Vagina (tissue), 2 donors: ENCODE results near the gene AKAP6. TPM values are rescaled to one million over a fixed set of nuclear protein-coding genes. Genes with fewer than 3 reads are reported as not detected.

Experiments used
- DNase-seq, 2 donors: peaks; one replicate each; pipeline ENCODE4 v3.0.0-alpha.2; 2017; ENCODE audit errors: extremely low spot score in 2 of 2
- H3K27ac ChIP-seq: fragments of 200-600 bp; sonication (generic); one replicate; pipeline ENCODE4 v1.5.1; 2019
- H3K27me3 ChIP-seq: fragments of 200-600 bp; sonication (generic); one replicate; pipeline ENCODE4 v1.5.1; 2019
- H3K36me3 ChIP-seq, 2 donors: fragments of 200-600 bp; sonication (generic); one replicate each; pipeline ENCODE4 v1.5.1; 2017 to 2019
- H3K4me1 ChIP-seq: fragments of 200-600 bp; sonication (generic); one replicate; pipeline ENCODE4 v1.5.1; 2019
- H3K4me3 ChIP-seq, 2 donors: fragments of 200-600 bp; sonication (generic); 1 replicate in 1 of 2; 2 replicates in 1 of 2; pipeline ENCODE4 v1.5.1; 2016 to 2019
- H3K9me3 ChIP-seq: fragments of 200-600 bp; sonication (generic); one replicate; pipeline ENCODE4 v1.5.1; 2019
- CTCF ChIP-seq, 3 experiments: fragments of 450-650 bp in 2 of 3; fragments of 200-600 bp in 1 of 3; sonication (generic) in 1 of 3; IDR thresholded peaks; one replicate each; pipeline ENCODE4 v1.5.1; 2017 to 2019; ENCODE audit warnings: antibody characterized with exemption in 3 of 3, mild to moderate bottlenecking in 2 of 3, moderate library complexity in 2 of 3
- POLR2A ChIP-seq, 2 donors: fragments of 450-650 bp; IDR thresholded peaks; one replicate each; pipeline ENCODE4 v1.6.1; 2017; ENCODE audit warnings: antibody characterized with exemption in 2 of 2, mild to moderate bottlenecking in 2 of 2, moderate library complexity in 2 of 2
- POLR2AphosphoS5 ChIP-seq, 2 donors: sonication (generic); formaldehyde crosslinking; IDR thresholded peaks; one replicate each; pipeline ENCODE4 v1.9.0; 2017; ENCODE audit warnings: antibody characterized with exemption in 2 of 2, mild to moderate bottlenecking in 2 of 2, low read depth in 1 of 2; ENCODE audit not compliant: insufficient read depth in 1 of 2
- intact Hi-C: fragments of 100-400 bp; cut with DNase I; formaldehyde crosslinking; loops from one replicate; pipeline ENCODE4 v1.15.1; 2023
- total RNA-seq: library from RNA; depleted of rRNA; stranded (reverse); fragments of >200 nt; gene quantifications from one replicate; pipeline ENCODE4 v1.2.3, GENCODE V29; 2016

AKAP6 gene
- total RNA-seq, 1 donor from 2014 or later = 3.9 TPM

- Histone ChIP-seq H3K4me3 (no peak overlapping the region), H3K4me1 (no peaks in the 10 kb centered on the region), H3K36me3 (no peaks in the 10 kb centered on the region), H3K9me3 (no peaks in the 10 kb centered on the region), H3K27ac (no peak overlapping the region), H3K27me3 (no peaks in the 10 kb centered on the region)
- intact Hi-C loops = no loop called here
- TF ChIP-seq POLR2A (IDR thresholded peaks at IDR 0.05) (no peak), CTCF (IDR thresholded peaks at IDR 0.05) (no peak), POLR2AphosphoS5 (IDR thresholded peaks at IDR 0.05; ENCODE audit: insufficient read depth in 1 of 2, low read depth in 1 of 2) (no peak)
- DNase-seq = no peak
Measured at GRCh38 chr14:32358781-32359180, 29.7 kb downstream of the AKAP6 start.

DNA sequence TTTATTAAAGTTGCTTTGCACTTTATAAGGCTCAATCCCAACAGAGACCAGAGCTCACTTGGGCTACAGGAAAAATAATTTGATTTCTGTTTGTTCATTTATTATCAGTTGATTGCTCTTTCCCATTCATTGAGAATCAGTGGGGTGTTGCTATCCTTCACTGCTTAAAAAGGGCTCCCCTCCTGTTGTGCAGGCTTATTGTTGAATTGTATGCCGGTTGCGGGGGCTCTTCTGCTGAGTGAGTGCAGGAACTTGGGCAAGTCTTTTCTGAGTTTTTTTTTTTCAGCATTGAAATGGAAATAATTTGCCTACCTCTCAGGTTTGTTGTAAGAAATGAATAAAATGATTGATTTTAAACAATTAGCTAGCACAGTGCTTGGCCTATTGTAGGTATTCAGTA is 32.6 kb downstream of the AKAP6 start:
- no peaks in the 10 kb centered on the region for H3K9me3 ChIP-seq
- intact Hi-C loops = no loop called here
- H3K4me1 ChIP-seq = peaks cover 13% of the 10 kb centered on the region
- H3K4me3 ChIP-seq = no peak overlapping the region
- H3K36me3 ChIP-seq = no peaks in the 10 kb centered on the region
- TF ChIP-seq POLR2AphosphoS5 (IDR thresholded peaks at IDR 0.05; ENCODE audit: insufficient read depth in 1 of 2, low read depth in 1 of 2) (no peak), POLR2A (IDR thresholded peaks at IDR 0.05) (no peak), CTCF (IDR thresholded peaks at IDR 0.05) (no peak)
- DNase-seq = no peak
- no peaks in the 10 kb centered on the region for H3K27me3 ChIP-seq
- H3K27ac ChIP-seq = no peak overlapping the region

DNA sequence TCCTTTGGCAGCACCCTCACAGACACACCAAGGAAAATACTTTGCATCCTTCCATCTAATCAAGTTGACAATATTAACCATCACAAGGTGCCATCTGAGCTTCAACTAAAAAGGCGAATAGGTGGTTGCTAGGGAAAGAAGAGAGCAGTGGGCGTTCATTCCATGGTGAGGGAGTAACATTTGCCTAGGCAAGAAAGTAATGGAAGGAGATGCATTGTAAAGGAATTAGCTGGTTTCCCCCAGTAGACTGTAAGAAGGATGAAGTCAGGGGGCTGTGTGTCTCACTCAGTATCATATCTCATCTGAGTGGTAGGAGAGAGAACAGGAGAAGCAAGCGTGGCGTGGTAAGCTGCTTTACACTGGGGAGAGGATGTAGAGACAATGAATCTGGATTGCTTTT is 34.7 kb downstream of the AKAP6 start:
- TF ChIP-seq CTCF (IDR thresholded peaks at IDR 0.05) (no peak), POLR2AphosphoS5 (IDR thresholded peaks at IDR 0.05; ENCODE audit: insufficient read depth in 1 of 2, low read depth in 1 of 2) (no peak), POLR2A (IDR thresholded peaks at IDR 0.05) (no peak)
- no peak for DNase-seq
- no peaks in the 10 kb centered on the region for H3K36me3 ChIP-seq
- no peaks in the 10 kb centered on the region for H3K9me3 ChIP-seq
- no peaks in the 10 kb centered on the region for H3K27me3 ChIP-seq
- H3K4me3 ChIP-seq = no peak overlapping the region
- H3K4me1 ChIP-seq = peaks cover 13% of the 10 kb centered on the region
- intact Hi-C loops = no loop called here
- H3K27ac ChIP-seq = no peak overlapping the region

DNA sequence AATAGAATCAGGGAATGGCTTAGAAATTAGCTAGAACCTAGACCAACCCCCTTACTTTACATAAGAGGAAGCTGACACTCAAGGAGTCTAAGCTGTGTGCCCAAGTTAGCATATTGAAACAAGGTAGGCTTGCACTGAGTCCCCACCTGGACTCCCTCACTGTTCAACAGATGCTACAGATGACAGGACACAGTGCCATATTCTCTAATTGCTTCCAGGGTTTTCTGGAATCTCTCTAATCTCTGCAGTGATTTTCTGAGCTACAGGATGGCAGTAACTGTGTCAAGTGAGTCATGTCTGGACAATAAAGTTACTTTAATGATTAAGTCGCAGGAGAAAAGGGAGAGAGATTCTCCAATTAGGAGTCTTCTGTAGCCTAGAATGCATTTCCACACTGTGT is 35.8 kb downstream of the AKAP6 start:
- no peak for TF ChIP-seq CTCF (IDR thresholded peaks at IDR 0.05)
- TF ChIP-seq POLR2AphosphoS5 (IDR thresholded peaks at IDR 0.05; ENCODE audit: insufficient read depth in 1 of 2, low read depth in 1 of 2) = no peak
- TF ChIP-seq POLR2A (IDR thresholded peaks at IDR 0.05) = no peak
- intact Hi-C loops = no loop called here
- no peaks in the 10 kb centered on the region for H3K9me3 ChIP-seq
- no peak overlapping the region for H3K27ac ChIP-seq
- no peaks in the 10 kb centered on the region for H3K36me3 ChIP-seq
- H3K4me3 ChIP-seq = no peak overlapping the region
- peaks cover 13% of the 10 kb centered on the region for H3K4me1 ChIP-seq
- H3K27me3 ChIP-seq = no peaks in the 10 kb centered on the region
- DNase-seq = no peak

GRCh38 chr14:32366256-32366879 is 37.3 kb downstream of the AKAP6 start:
- no peak for TF ChIP-seq POLR2A (IDR thresholded peaks at IDR 0.05)
- no peak for TF ChIP-seq POLR2AphosphoS5 (IDR thresholded peaks at IDR 0.05; ENCODE audit: insufficient read depth in 1 of 2, low read depth in 1 of 2)
- TF ChIP-seq CTCF (IDR thresholded peaks at IDR 0.05) = no peak
- Histone ChIP-seq H3K36me3 (no peaks in the 10 kb centered on the region), H3K27me3 (no peaks in the 10 kb centered on the region), H3K27ac (no peak overlapping the region), H3K4me1 (peaks cover 13% of the 10 kb centered on the region), H3K9me3 (no peaks in the 10 kb centered on the region), H3K4me3 (no peak overlapping the region)
- DNase-seq = no peak
- intact Hi-C loops = no loop called here
